Measurements from ENCODE around the gene PSMD9. TPM values are rescaled to one million over a fixed set of nuclear protein-coding genes. Genes with fewer than 3 reads are reported as not detected.

The PSMD9 gene
- total RNA-seq, 4 donors from 2014 or later: 52.1 to 104 (median 71.4) TPM

GRCh38 chr12:121937654-121938053 lies 49.1 kb downstream of the PSMD9 start:
- Histone ChIP-seq H3K9me3 (no peaks in the 10 kb centered on the region), H3K36me3 (peaks cover 0 to 5% (median 0%) of the 10 kb centered on the region in 3 donors), H3K4me3 (no peak overlapping the region), H3K27ac (no peak overlapping the region), H3K27me3 (no peaks in the 10 kb centered on the region), H3K4me1 (no peaks in the 10 kb centered on the region)
- 80 to 92% methylated on average over 6 to 7 of the region's 7 CpGs for WGBS, 2 donors
- TF ChIP-seq CTCF (IDR thresholded peaks at IDR 0.05): no peak
- no peak for TF ChIP-seq POLR2A (IDR thresholded peaks at IDR 0.05)
- no peak for DNase-seq
- intact Hi-C loops (cut with DNase I): no loop called here

- no peaks in the 10 kb centered on the region for H3K9me3 ChIP-seq
- peaks cover 0 to 5% (median 0%) of the 10 kb centered on the region in 3 donors for H3K36me3 ChIP-seq
- no peaks in the 10 kb centered on the region for H3K27me3 ChIP-seq
- H3K27ac ChIP-seq: no peak overlapping the region
- intact Hi-C loops (cut with DNase I): no loop called here
- no peak for TF ChIP-seq CTCF (IDR thresholded peaks at IDR 0.05)
- no peak overlapping the region for H3K4me3 ChIP-seq
- 35 to 41% methylated on average over 4 of the region's 7 CpGs for WGBS, 2 donors
- no peak for DNase-seq
- H3K4me1 ChIP-seq: peaks cover 0 to 7% (median 0%) of the 10 kb centered on the region in 3 donors
Measured at GRCh38 chr12:121939186-121939585, 50.6 kb downstream of the PSMD9 start.

- Histone ChIP-seq H3K4me3 (no peak overlapping the region), H3K4me1 (peaks cover 0 to 9% (median 0%) of the 10 kb centered on the region in 3 donors), H3K36me3 (peaks cover 0 to 5% (median 0%) of the 10 kb centered on the region in 3 donors), H3K27ac (no peak overlapping the region), H3K27me3 (no peaks in the 10 kb centered on the region), H3K9me3 (no peaks in the 10 kb centered on the region)
- TF ChIP-seq POLR2A (IDR thresholded peaks at IDR 0.05) (no peak), CTCF (IDR thresholded peaks at IDR 0.05) (no peak)
- intact Hi-C loops (cut with DNase I): no loop called here
- WGBS, 2 donors: 88 to 91% methylated on average over 4 of the region's 4 CpGs
- no peak for DNase-seq
Measured at GRCh38 chr12:121939992-121940766, 51.6 kb downstream of the PSMD9 start.

GRCh38 chr12:121942145-121942718 lies 53.6 kb downstream of the PSMD9 start:
- no peak overlapping the region for H3K27ac ChIP-seq
- WGBS, 2 donors: 62% methylated on average over 11 to 12 of the region's 15 CpGs
- H3K9me3 ChIP-seq: no peaks in the 10 kb centered on the region
- DNase-seq: no peak
- peaks cover 0 to 9% (median 0%) of the 10 kb centered on the region in 3 donors for H3K4me1 ChIP-seq
- TF ChIP-seq POLR2A (IDR thresholded peaks at IDR 0.05) (no peak), CTCF (IDR thresholded peaks at IDR 0.05) (no peak)
- no peak overlapping the region for H3K4me3 ChIP-seq
- no peaks in the 10 kb centered on the region for H3K27me3 ChIP-seq
- peaks cover 0 to 2% (median 0%) of the 10 kb centered on the region in 3 donors for H3K36me3 ChIP-seq
- intact Hi-C loops (cut with DNase I): no loop called here

GRCh38 chr12:121943926-121944325 lies 55.3 kb downstream of the PSMD9 start:
- no peak overlapping the region for H3K27ac ChIP-seq
- H3K9me3 ChIP-seq: no peaks in the 10 kb centered on the region
- peaks cover 0 to 9% (median 0%) of the 10 kb centered on the region in 3 donors for H3K4me1 ChIP-seq
- H3K36me3 ChIP-seq: no peaks in the 10 kb centered on the region
- TF ChIP-seq CTCF (IDR thresholded peaks at IDR 0.05): no peak
- no peak for TF ChIP-seq POLR2A (IDR thresholded peaks at IDR 0.05)
- no peak for DNase-seq
- intact Hi-C loops (cut with DNase I): no loop called here
- H3K4me3 ChIP-seq: no peak overlapping the region
- H3K27me3 ChIP-seq: no peaks in the 10 kb centered on the region
